Measurements from ENCODE around the gene PTPRJ.

GRCh38 chr11:48129697-48130395 lies 149.5 kb downstream of the PTPRJ start:
- TF ChIP-seq POLR2A (IDR thresholded peaks at IDR 0.05; ENCODE audit: low read depth, low read length) (no peak), POLR2AphosphoS5 (IDR thresholded peaks at IDR 0.05; ENCODE audit: low read depth, low read length) (no peak)

Measured in GM12892 (cell line).